ENCODE results near the gene TTC4. TPM values are rescaled to one million over a fixed set of nuclear protein-coding genes. Genes with fewer than 3 reads are reported as not detected.

Gene TTC4, protein sequence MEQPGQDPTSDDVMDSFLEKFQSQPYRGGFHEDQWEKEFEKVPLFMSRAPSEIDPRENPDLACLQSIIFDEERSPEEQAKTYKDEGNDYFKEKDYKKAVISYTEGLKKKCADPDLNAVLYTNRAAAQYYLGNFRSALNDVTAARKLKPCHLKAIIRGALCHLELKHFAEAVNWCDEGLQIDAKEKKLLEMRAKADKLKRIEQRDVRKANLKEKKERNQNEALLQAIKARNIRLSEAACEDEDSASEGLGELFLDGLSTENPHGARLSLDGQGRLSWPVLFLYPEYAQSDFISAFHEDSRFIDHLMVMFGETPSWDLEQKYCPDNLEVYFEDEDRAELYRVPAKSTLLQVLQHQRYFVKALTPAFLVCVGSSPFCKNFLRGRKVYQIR
- total RNA-seq (19.4 and 20.0 TPM in 2 replicates), polyA plus RNA-seq (14.0 and 14.3 TPM in 2 replicates)

GRCh38 chr1:54715493-54716298 lies at the start of gene TTC4:
TTC4 (plus strand) TSS chr1:54715861; CDS start chr1:54715909, 48 bp downstream.
- WGBS (ENCODE audit: low lambda C conversion rate, missing lambda C conversion rate): 2% methylated on average over 46 of the region's 51 CpGs
- peak; percentile 93 for DNase-seq (ENCODE audit: low spot score)
- peak within 1 kb of the TSS; percentile 68 for H3K27ac ChIP-seq
- peak within 1 kb of the TSS; percentile 88 for H3K4me3 ChIP-seq
- peaks cover 4% of the 10 kb centered on the region for H3K27me3 ChIP-seq
- no peaks in the 10 kb centered on the region for H3K9me3 ChIP-seq (ENCODE audit: low read depth)
- peaks cover 17% of the 10 kb centered on the region for H3K79me2 ChIP-seq
- TF ChIP-seq EZH2 (IDR thresholded peaks at IDR 0.05; ENCODE audit: borderline replicate concordance) (no peak), EZH2phosphoT487 (IDR thresholded peaks at IDR 0.05; ENCODE audit: low read depth, severe bottlenecking, unreplicated experiment) (no peak)
- TF ChIP-seq, protein P1, sequence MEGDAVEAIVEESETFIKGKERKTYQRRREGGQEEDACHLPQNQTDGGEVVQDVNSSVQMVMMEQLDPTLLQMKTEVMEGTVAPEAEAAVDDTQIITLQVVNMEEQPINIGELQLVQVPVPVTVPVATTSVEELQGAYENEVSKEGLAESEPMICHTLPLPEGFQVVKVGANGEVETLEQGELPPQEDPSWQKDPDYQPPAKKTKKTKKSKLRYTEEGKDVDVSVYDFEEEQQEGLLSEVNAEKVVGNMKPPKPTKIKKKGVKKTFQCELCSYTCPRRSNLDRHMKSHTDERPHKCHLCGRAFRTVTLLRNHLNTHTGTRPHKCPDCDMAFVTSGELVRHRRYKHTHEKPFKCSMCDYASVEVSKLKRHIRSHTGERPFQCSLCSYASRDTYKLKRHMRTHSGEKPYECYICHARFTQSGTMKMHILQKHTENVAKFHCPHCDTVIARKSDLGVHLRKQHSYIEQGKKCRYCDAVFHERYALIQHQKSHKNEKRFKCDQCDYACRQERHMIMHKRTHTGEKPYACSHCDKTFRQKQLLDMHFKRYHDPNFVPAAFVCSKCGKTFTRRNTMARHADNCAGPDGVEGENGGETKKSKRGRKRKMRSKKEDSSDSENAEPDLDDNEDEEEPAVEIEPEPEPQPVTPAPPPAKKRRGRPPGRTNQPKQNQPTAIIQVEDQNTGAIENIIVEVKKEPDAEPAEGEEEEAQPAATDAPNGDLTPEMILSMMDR (IDR thresholded peaks at IDR 0.05; ENCODE audit: poor library complexity): no peak
- H4K20me1 ChIP-seq (ENCODE audit: insufficient read depth, poor library complexity, severe bottlenecking): no peaks in the 10 kb centered on the region
- peak within 1 kb of the TSS; percentile 82 for H3K4me2 ChIP-seq
- H2AFZ ChIP-seq: peak within 1 kb of the TSS; percentile 99
- H3K36me3 ChIP-seq (replicated peaks; ENCODE audit: insufficient read depth, low read depth): no peaks in the 10 kb centered on the region
- no peaks in the 10 kb centered on the region for H3K4me1 ChIP-seq (ENCODE audit: insufficient read depth)
- H3K9me2 ChIP-seq (replicated peaks; ENCODE audit: insufficient read depth): no peaks in the 10 kb centered on the region

- Histone ChIP-seq H3K79me2 (no peaks in the 10 kb centered on the region), H4K20me1 (ENCODE audit: insufficient read depth, poor library complexity, severe bottlenecking) (no peaks in the 10 kb centered on the region), H3K4me3 (no peak overlapping the region), H3K4me2 (no peak overlapping the region), H3K27me3 (no peaks in the 10 kb centered on the region), H3K9me2 (replicated peaks; ENCODE audit: insufficient read depth) (no peaks in the 10 kb centered on the region), H3K36me3 (replicated peaks; ENCODE audit: insufficient read depth, low read depth) (no peaks in the 10 kb centered on the region), H3K9me3 (ENCODE audit: low read depth) (no peaks in the 10 kb centered on the region), H3K27ac (no peak overlapping the region), H3K4me1 (ENCODE audit: insufficient read depth) (no peaks in the 10 kb centered on the region), H2AFZ (no peak overlapping the region)
- TF ChIP-seq, protein P1 (IDR thresholded peaks at IDR 0.05; ENCODE audit: poor library complexity): no peak
- no peak for DNase-seq (ENCODE audit: low spot score)
- 86% methylated on average over 6 of the region's 6 CpGs for WGBS (ENCODE audit: low lambda C conversion rate, missing lambda C conversion rate)
These were observed 49.3 kb upstream of the TTC4 start for GRCh38 chr1:54666333-54666732.

GRCh38 chr1:54667797-54668196 lies 47.9 kb upstream of the TTC4 start:
- WGBS (ENCODE audit: low lambda C conversion rate, missing lambda C conversion rate): 88% methylated on average over 2 of the region's 2 CpGs
- Histone ChIP-seq H3K9me3 (ENCODE audit: low read depth) (no peaks in the 10 kb centered on the region), H3K27me3 (no peaks in the 10 kb centered on the region), H3K4me2 (no peak overlapping the region), H3K4me3 (no peak overlapping the region), H3K9me2 (replicated peaks; ENCODE audit: insufficient read depth) (no peaks in the 10 kb centered on the region), H4K20me1 (ENCODE audit: insufficient read depth, poor library complexity, severe bottlenecking) (no peaks in the 10 kb centered on the region), H3K27ac (no peak overlapping the region), H3K4me1 (ENCODE audit: insufficient read depth) (no peaks in the 10 kb centered on the region), H3K36me3 (replicated peaks; ENCODE audit: insufficient read depth, low read depth) (no peaks in the 10 kb centered on the region), H3K79me2 (no peaks in the 10 kb centered on the region), H2AFZ (no peak overlapping the region)
- TF ChIP-seq EZH2phosphoT487 (IDR thresholded peaks at IDR 0.05; ENCODE audit: low read depth, severe bottlenecking, unreplicated experiment): no peak
- TF ChIP-seq, protein P1 (IDR thresholded peaks at IDR 0.05; ENCODE audit: poor library complexity): no peak
- TF ChIP-seq EZH2 (IDR thresholded peaks at IDR 0.05; ENCODE audit: borderline replicate concordance): no peak
- DNase-seq (ENCODE audit: low spot score): no peak

Data from hepatocyte (in vitro differentiated cells).